IPS DF 4.7 (cell line): ENCODE data around the gene LRRC27.
"Not testable (repeated sequence)": the region's sequence is repeated elsewhere in the genome, so short reads cannot be mapped to it uniquely, and the experiment has no call there.

Experiments
- DNase-seq: peaks from one replicate; pipeline ENCODE4 v3.0.0-alpha.2; 2013; ENCODE audit warnings: low spot score; ENCODE audit errors: extremely low read depth

LRRC27 gene

GRCh38 chr10:132331601-132332432 lies at the start of gene LRRC27:
TSS of gene LRRC27 (plus strand) at chr10:132332193. CDS start at chr10:132333525, 1,332 bp downstream.
- no peak for DNase-seq

GRCh38 chr10:132282667-132283603 lies 49.1 kb upstream of the LRRC27 start:
- no peak for DNase-seq

- DNase-seq = no peak
Measured at GRCh38 chr10:132283604-132284382, 48.2 kb upstream of the LRRC27 start.

- no peak for DNase-seq
Measured at GRCh38 chr10:132289439-132289838, 42.6 kb upstream of the LRRC27 start.

GRCh38 chr10:132290631-132291030 lies 41.4 kb upstream of the LRRC27 start:
- no peak for DNase-seq

GRCh38 chr10:132291826-132292225 lies 40.2 kb upstream of the LRRC27 start:
- DNase-seq = no peak

GRCh38 chr10:132292287-132293200 lies 39.4 kb upstream of the LRRC27 start:
- no peak for DNase-seq

GRCh38 chr10:132293201-132293812 lies 38.7 kb upstream of the LRRC27 start:
- DNase-seq = no peak

- DNase-seq = no peak
Measured at GRCh38 chr10:132293813-132294520, 38.0 kb upstream of the LRRC27 start.

GRCh38 chr10:132294561-132295318 lies 37.3 kb upstream of the LRRC27 start:
- no peak for DNase-seq

GRCh38 chr10:132295481-132295880 lies 36.5 kb upstream of the LRRC27 start:
- not testable (repeated sequence) for DNase-seq

GRCh38 chr10:132296666-132297443 lies 35.1 kb upstream of the LRRC27 start:
- no peak for DNase-seq

- DNase-seq = no peak
Measured at GRCh38 chr10:132297526-132297925, 34.5 kb upstream of the LRRC27 start.

GRCh38 chr10:132298038-132298881 lies 33.7 kb upstream of the LRRC27 start:
- no peak for DNase-seq

GRCh38 chr10:132299371-132300336 lies 32.3 kb upstream of the LRRC27 start:
- no peak for DNase-seq

GRCh38 chr10:132300582-132300981 lies 31.4 kb upstream of the LRRC27 start:
- DNase-seq = no peak
